Nephron progenitor cell (in vitro differentiated cells): Measurements from ENCODE around the gene KIF24.
"Not testable (repeated sequence)": the region's sequence is repeated elsewhere in the genome, so short reads cannot be mapped to it uniquely, and the experiment has no call there.

ENCODE experiments used
- DNase-seq: peaks from one replicate; pipeline ENCODE4 v3.0.0; 2021
- H3K27ac Mint-ChIP-seq: 2 replicates; pipeline ENCODE4 v1.8.0; 2021; ENCODE audit warnings: mild to moderate bottlenecking, moderate library complexity, mixed read lengths
- H3K27me3 Mint-ChIP-seq: 2 replicates; pipeline ENCODE4 v1.8.0; 2021; ENCODE audit warnings: mild to moderate bottlenecking, low read depth, mixed read lengths; ENCODE audit not compliant: poor library complexity
- H3K36me3 Mint-ChIP-seq: 2 replicates; pipeline ENCODE4 v1.8.0; 2021; ENCODE audit warnings: low read depth, mixed read lengths
- H3K4me1 Mint-ChIP-seq: 2 replicates; pipeline ENCODE4 v1.8.0; 2021; ENCODE audit warnings: mixed read lengths
- H3K4me3 Mint-ChIP-seq: 2 replicates; pipeline ENCODE4 v1.8.0; 2021; ENCODE audit warnings: mild to moderate bottlenecking, moderate library complexity, mixed read lengths
- H3K9me3 Mint-ChIP-seq: 2 replicates; pipeline ENCODE4 v1.8.0; 2021; ENCODE audit warnings: mild to moderate bottlenecking, moderate library complexity, mixed read lengths
- TF ChIP-seq, protein P1 (sequence below): fragments of 200-600 bp; sonication (generic); IDR thresholded peaks from 2 replicates; pipeline ENCODE4 v1.5.0; 2021; ENCODE audit warnings: antibody characterized with exemption

Gene KIF24

GRCh38 chr9:34338665-34339385, 9.8 kb upstream of the KIF24 start:
- H3K4me3 Mint-ChIP-seq, result no peak overlapping the region

GRCh38 chr9:34338079-34338478, 9.0 kb upstream of the KIF24 start:
- H3K36me3 Mint-ChIP-seq, H3K9me3 Mint-ChIP-seq, H3K27ac Mint-ChIP-seq, H3K4me3 Mint-ChIP-seq, DNase-seq, H3K27me3 Mint-ChIP-seq: not testable (repeated sequence)
- H3K4me1 Mint-ChIP-seq, result peaks cover 18% of the 10 kb centered on the region

More at GRCh38 chr9:34338665-34339385, 9.8 kb upstream of the KIF24 start:
- no peaks in the 10 kb centered on the region for H3K27me3 Mint-ChIP-seq
- no peak for DNase-seq
- H3K4me1 Mint-ChIP-seq, result peaks cover 18% of the 10 kb centered on the region
- no peaks in the 10 kb centered on the region for H3K9me3 Mint-ChIP-seq
- TF ChIP-seq, protein P1, sequence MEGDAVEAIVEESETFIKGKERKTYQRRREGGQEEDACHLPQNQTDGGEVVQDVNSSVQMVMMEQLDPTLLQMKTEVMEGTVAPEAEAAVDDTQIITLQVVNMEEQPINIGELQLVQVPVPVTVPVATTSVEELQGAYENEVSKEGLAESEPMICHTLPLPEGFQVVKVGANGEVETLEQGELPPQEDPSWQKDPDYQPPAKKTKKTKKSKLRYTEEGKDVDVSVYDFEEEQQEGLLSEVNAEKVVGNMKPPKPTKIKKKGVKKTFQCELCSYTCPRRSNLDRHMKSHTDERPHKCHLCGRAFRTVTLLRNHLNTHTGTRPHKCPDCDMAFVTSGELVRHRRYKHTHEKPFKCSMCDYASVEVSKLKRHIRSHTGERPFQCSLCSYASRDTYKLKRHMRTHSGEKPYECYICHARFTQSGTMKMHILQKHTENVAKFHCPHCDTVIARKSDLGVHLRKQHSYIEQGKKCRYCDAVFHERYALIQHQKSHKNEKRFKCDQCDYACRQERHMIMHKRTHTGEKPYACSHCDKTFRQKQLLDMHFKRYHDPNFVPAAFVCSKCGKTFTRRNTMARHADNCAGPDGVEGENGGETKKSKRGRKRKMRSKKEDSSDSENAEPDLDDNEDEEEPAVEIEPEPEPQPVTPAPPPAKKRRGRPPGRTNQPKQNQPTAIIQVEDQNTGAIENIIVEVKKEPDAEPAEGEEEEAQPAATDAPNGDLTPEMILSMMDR, result no peak
- peaks cover 13% of the 10 kb centered on the region for H3K36me3 Mint-ChIP-seq
- no peak overlapping the region for H3K27ac Mint-ChIP-seq

- Mint-ChIP-seq H3K27ac (no peak overlapping the region), H3K4me3 (no peak overlapping the region), H3K27me3 (no peaks in the 10 kb centered on the region), H3K4me1 (peaks cover 23% of the 10 kb centered on the region), H3K9me3 (no peaks in the 10 kb centered on the region), H3K36me3 (peaks cover 6% of the 10 kb centered on the region)
- no peak for DNase-seq
- TF ChIP-seq, protein P1, result no peak
Measured at GRCh38 chr9:34337403-34337802, 8.3 kb upstream of the KIF24 start.

DNA sequence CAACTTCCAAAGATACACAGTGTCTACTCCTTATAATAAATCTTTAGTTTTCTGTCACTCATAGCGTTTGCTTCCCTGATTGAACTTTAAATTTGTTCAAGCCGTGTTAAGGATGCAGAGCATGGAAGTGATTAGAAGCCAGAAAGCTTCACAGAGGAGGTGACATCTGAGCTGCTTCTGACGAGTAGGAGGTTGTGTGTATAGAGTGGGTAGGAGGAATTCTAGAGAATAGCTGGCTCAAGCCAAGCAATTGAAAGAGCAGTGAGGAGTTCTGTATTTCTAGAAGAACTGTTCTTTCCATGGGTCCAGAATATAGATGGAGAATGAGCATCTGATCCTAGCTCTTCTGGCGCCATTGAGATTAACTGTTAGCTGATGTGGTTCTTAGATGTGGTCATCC, 6.3 kb upstream of the KIF24 start:
- no peak for DNase-seq
- Mint-ChIP-seq H3K27me3 (no peaks in the 10 kb centered on the region), H3K9me3 (no peaks in the 10 kb centered on the region), H3K27ac (peak overlapping the region; percentile 8), H3K36me3 (peaks cover 5% of the 10 kb centered on the region), H3K4me1 (peaks cover 36% of the 10 kb centered on the region), H3K4me3 (no peak overlapping the region)
- TF ChIP-seq, protein P1, result no peak

- H3K4me1 Mint-ChIP-seq, result peaks cover 41% of the 10 kb centered on the region
Measured at GRCh38 chr9:34334916-34335315, 5.8 kb upstream of the KIF24 start.

GRCh38 chr9:34334337-34334824, 5.3 kb upstream of the KIF24 start:
- DNase-seq, result no peak
- Mint-ChIP-seq H3K36me3 (no peaks in the 10 kb centered on the region), H3K27me3 (peaks cover 2% of the 10 kb centered on the region), H3K27ac (no peak overlapping the region), H3K4me3 (no peak overlapping the region), H3K9me3 (no peaks in the 10 kb centered on the region), H3K4me1 (peaks cover 45% of the 10 kb centered on the region)
- TF ChIP-seq, protein P1, result no peak

More at GRCh38 chr9:34334916-34335315, 5.8 kb upstream of the KIF24 start:
- H3K27me3 Mint-ChIP-seq, result peaks cover 2% of the 10 kb centered on the region
- DNase-seq, result no peak
- no peaks in the 10 kb centered on the region for H3K9me3 Mint-ChIP-seq
- TF ChIP-seq, protein P1, result no peak
- no peak overlapping the region for H3K27ac Mint-ChIP-seq
- H3K4me3 Mint-ChIP-seq, result no peak overlapping the region
- H3K36me3 Mint-ChIP-seq, result peaks cover under 1% of the 10 kb centered on the region
